Osteoblast (primary cell): Measurements from ENCODE around the gene ZNF592. TPM values are rescaled to one million over a fixed set of nuclear protein-coding genes. Genes with fewer than 3 reads are reported as not detected.
"Not testable (repeated sequence)": the region's sequence is repeated elsewhere in the genome, so short reads cannot be mapped to it uniquely, and the experiment has no call there.

ENCODE experiments used
- DNase-seq: peaks from one replicate; pipeline ENCODE4 v3.0.0; 2011; ENCODE audit warnings: low spot score, mixed read lengths; ENCODE audit not compliant: insufficient read length; ENCODE audit errors: missing footprints
- H2AFZ ChIP-seq: 2 replicates; pipeline ENCODE4 v1.6.0; 2011; ENCODE audit warnings: mild to moderate bottlenecking, low read length
- H3K27ac ChIP-seq: 2 replicates; pipeline ENCODE4 v1.5.1; 2011; ENCODE audit warnings: mild to moderate bottlenecking, low read depth, low read length, moderate library complexity
- H3K27me3 ChIP-seq: 2 replicates; pipeline ENCODE4 v1.6.0; 2012; ENCODE audit warnings: mild to moderate bottlenecking, control low read depth, inconsistent platforms, low read length, moderate library complexity; ENCODE audit not compliant: insufficient read depth
- H3K36me3 ChIP-seq: 2 replicates; pipeline ENCODE4 v1.5.1; 2011; ENCODE audit warnings: mild to moderate bottlenecking, low read length, control low read depth, moderate library complexity; ENCODE audit not compliant: insufficient read depth
- H3K4me1 ChIP-seq: 2 replicates; pipeline ENCODE4 v1.5.1; 2011; ENCODE audit warnings: mild to moderate bottlenecking, low read length, control low read depth, moderate library complexity; ENCODE audit not compliant: insufficient read depth
- H3K4me2 ChIP-seq: 2 replicates; pipeline ENCODE4 v1.6.0; 2011; ENCODE audit warnings: mild to moderate bottlenecking, low read length; ENCODE audit not compliant: insufficient read depth
- H3K4me3 ChIP-seq: fragments of 200-600 bp; sonication (generic); 3 replicates; pipeline ENCODE4 v1.5.1; 2012; ENCODE audit warnings: mild to moderate bottlenecking, low read length, inconsistent platforms; ENCODE audit not compliant: insufficient read depth
- H3K79me2 ChIP-seq: 2 replicates; pipeline ENCODE4 v1.6.0; 2012; ENCODE audit warnings: mild to moderate bottlenecking, low read length, control low read depth, inconsistent platforms; ENCODE audit not compliant: insufficient read depth
- H3K9me3 ChIP-seq: 2 replicates; pipeline ENCODE4 v1.5.1; 2011; ENCODE audit warnings: low read depth, low read length, control low read depth
- H4K20me1 ChIP-seq: 2 replicates; pipeline ENCODE4 v1.6.0; 2012; ENCODE audit warnings: mild to moderate bottlenecking, low read length, control low read depth; ENCODE audit not compliant: insufficient read depth
- total RNA-seq: library from RNA; depleted of rRNA; stranded (reverse); fragments of >200 nt; gene quantifications from 2 replicates; pipeline ENCODE4 v1.2.3, GENCODE V29; 2012
- TF ChIP-seq, protein P1 (sequence below): IDR thresholded peaks from 2 replicates; pipeline ENCODE4 v1.5.1; 2011; ENCODE audit warnings: mild to moderate bottlenecking, low read depth, low read length, moderate library complexity; ENCODE audit errors: extremely low read depth

The ZNF592 gene
- total RNA-seq, 1 donor = 11.2 TPM

DNA sequence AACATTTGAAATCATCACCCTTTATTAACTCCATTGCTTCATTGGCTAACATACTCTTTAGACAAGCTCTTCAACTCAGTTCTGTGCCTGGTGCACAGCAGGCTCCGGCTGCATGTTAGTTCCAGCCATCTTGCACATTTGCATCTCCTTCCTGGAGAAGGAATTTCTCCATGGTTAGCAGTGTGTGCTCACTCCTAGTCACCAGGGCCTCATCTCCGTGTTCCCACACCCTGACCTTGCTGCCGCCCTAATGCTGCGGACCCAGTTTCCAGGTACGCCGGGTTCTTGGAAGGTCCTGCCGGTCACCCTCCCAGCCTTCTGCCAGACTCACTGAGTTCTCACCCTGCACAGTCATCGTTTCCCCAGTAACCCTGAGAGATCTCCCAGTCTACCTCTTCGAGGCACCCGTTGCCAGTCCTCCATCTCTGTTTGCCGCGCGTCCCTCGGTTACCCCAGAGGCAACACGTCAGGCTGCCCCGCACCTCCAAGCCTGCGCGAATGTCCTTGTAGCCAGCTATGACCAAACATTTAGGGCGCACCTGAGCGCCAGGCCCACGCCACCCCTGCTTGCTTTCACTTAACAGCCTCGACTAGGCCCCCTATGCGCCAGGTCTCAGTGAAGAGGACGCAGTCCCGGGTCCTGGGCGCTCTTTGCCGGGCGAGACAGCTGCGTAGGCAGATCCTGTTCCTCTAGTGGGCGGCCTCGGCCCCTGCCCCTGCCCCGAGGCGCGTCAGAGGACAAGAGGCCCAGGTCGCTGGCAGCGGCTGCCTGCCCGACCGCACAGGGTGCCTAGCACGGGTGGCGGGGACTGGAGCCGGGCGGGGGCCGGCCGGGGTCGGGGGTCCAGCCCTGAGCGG, 747 bp upstream of the ZNF592 start:
- DNase-seq = peak; percentile 91
- Histone ChIP-seq H3K9me3 (no peaks in the 10 kb centered on the region), H3K4me1 (peaks cover 25% of the 10 kb centered on the region), H2AFZ (peak overlapping the region; percentile 96), H4K20me1 (peaks cover 33% of the 10 kb centered on the region), H3K27me3 (no peaks in the 10 kb centered on the region), H3K36me3 (no peaks in the 10 kb centered on the region), H3K79me2 (peaks cover 56% of the 10 kb centered on the region), H3K27ac (peak overlapping the region; percentile 97), H3K4me3 (peak overlapping the region; percentile 84), H3K4me2 (peak overlapping the region; percentile 85)
- TF ChIP-seq, protein P1, sequence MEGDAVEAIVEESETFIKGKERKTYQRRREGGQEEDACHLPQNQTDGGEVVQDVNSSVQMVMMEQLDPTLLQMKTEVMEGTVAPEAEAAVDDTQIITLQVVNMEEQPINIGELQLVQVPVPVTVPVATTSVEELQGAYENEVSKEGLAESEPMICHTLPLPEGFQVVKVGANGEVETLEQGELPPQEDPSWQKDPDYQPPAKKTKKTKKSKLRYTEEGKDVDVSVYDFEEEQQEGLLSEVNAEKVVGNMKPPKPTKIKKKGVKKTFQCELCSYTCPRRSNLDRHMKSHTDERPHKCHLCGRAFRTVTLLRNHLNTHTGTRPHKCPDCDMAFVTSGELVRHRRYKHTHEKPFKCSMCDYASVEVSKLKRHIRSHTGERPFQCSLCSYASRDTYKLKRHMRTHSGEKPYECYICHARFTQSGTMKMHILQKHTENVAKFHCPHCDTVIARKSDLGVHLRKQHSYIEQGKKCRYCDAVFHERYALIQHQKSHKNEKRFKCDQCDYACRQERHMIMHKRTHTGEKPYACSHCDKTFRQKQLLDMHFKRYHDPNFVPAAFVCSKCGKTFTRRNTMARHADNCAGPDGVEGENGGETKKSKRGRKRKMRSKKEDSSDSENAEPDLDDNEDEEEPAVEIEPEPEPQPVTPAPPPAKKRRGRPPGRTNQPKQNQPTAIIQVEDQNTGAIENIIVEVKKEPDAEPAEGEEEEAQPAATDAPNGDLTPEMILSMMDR = no peak

- peak overlapping the region; percentile 56 for H2AFZ ChIP-seq
- peaks cover 46% of the 10 kb centered on the region for H4K20me1 ChIP-seq
- peak overlapping the region; percentile 95 for H3K4me2 ChIP-seq
- H3K36me3 ChIP-seq = no peaks in the 10 kb centered on the region
- peak overlapping the region; percentile 62 for H3K27ac ChIP-seq
- peaks cover 30% of the 10 kb centered on the region for H3K4me1 ChIP-seq
- TF ChIP-seq, protein P1 = no peak
- peak; percentile 88 for DNase-seq
- H3K4me3 ChIP-seq = peak overlapping the region; percentile 84
- no peaks in the 10 kb centered on the region for H3K27me3 ChIP-seq
- no peaks in the 10 kb centered on the region for H3K9me3 ChIP-seq
- H3K79me2 ChIP-seq = peaks cover 73% of the 10 kb centered on the region
Measured at GRCh38 chr15:84749111-84749991, 959 bp downstream of the ZNF592 start.

DNA sequence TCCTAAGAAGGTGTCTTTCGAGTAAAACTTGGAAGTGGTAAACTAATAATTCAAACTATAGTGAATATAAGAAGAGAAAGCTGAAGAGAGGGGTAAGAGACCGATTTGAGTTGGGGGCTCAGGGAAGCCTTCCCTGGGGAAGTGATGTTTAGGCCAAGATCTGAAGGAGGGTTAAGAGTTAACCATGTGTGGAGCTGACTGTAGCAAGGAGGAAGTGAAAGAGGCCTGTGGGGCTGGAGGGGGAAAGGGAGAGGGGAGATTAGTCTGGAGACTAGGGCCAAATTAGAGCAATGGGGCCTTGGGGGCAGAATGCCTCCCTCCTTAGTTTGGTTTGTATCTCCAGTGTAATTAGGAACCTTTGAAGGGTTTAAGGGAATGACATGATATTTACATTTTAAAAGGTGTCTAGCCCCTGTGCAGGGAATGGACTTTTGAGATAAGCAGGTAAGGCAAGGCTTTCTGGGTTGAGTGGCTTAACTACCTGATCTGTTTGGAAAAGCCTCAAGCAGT, 2.2 kb downstream of the ZNF592 start:
- no peak for DNase-seq
- Histone ChIP-seq H3K4me3 (no peak overlapping the region), H3K27ac (peak overlapping the region; percentile 15), H3K27me3 (no peaks in the 10 kb centered on the region), H2AFZ (no peak overlapping the region), H3K4me1 (peaks cover 30% of the 10 kb centered on the region), H3K36me3 (no peaks in the 10 kb centered on the region), H3K4me2 (peak overlapping the region; percentile 56), H4K20me1 (peaks cover 55% of the 10 kb centered on the region), H3K9me3 (no peaks in the 10 kb centered on the region), H3K79me2 (peaks cover 86% of the 10 kb centered on the region)
- TF ChIP-seq, protein P1 = no peak

GRCh38 chr15:84751721-84752120, 3.3 kb downstream of the ZNF592 start:
- not testable (repeated sequence) for DNase-seq, H3K9me3 ChIP-seq, H3K4me3 ChIP-seq, H3K27me3 ChIP-seq, H3K36me3 ChIP-seq, H3K4me2 ChIP-seq, H2AFZ ChIP-seq
- peak overlapping the region; percentile 64 for H3K27ac ChIP-seq
- H3K4me1 ChIP-seq = peaks cover 30% of the 10 kb centered on the region
- H4K20me1 ChIP-seq = peaks cover 63% of the 10 kb centered on the region
- H3K79me2 ChIP-seq = peaks cover 91% of the 10 kb centered on the region
